ENCODE data around the gene ADORA1. TPM values are rescaled to one million over a fixed set of nuclear protein-coding genes. Genes with fewer than 3 reads are reported as not detected.

The ADORA1 gene
- total RNA-seq, 2 donors from 2014 or later = 0.15 to 0.18 TPM

DNA sequence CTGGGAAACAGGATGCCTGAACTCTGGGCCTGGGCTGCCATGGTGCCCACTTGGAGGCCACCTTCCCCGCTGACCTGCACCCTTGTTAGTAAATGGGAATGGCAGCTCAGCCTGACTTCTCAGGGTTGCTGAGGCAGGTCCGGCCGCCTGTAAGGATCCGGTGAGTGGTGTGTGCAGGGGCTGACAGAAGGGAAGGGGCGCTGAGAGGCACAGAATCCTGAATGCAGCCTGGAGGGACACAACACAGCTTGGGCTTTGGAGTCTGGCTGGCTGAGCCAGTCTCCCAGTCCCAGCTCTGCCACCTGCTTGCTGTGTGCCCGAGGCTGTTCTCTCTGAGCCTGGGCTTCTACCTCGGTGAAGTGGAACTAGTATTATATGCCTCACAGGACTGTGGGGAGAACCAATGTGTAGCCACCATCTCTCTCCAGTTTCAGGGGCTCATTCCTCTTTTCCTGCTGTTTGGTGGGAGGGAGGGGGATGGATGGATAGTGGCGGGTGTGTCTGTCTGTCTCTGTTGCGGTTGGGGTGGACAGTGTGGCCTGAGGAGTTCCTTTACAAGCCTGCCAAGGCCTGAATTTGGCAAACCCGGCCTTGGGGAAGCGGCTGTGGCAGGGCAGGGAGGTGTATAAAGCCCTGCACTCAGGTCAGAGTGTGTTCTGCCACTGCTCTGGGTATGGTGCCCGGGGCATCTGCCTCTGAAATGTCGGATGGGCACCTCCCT, 18.0 kb downstream of the ADORA1 start:
- no peaks in the 10 kb centered on the region for H3K9me3 ChIP-seq (ENCODE audit: control insufficient read depth, low read length, poor library complexity, severe bottlenecking)
- Mint-ChIP-seq H3K4me1 (no peaks in the 10 kb centered on the region), H3K36me3 (ENCODE audit: low read depth) (no peaks in the 10 kb centered on the region), H3K27ac (no peak overlapping the region), H3K27me3 (peaks cover 15% of the 10 kb centered on the region), H3K4me3 (no peak overlapping the region)
- DNase-seq (no peak), ATAC-seq (no peak)

DNA sequence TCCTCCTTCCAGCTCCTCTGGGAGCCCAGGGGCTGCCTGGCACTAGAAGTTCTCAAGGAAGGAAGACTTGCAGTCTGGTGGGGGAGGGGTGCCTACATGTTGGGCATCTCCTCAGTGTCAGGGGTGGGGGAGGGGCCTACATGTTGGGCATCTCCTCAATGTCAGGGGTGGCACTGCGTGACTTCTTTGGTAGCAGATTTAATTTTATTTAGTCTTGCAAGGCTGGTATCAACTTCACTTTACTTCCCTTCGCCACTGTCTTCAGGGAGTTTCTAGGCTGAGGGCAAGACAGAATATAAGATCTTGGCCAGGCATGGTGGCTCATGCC, 18.5 kb downstream of the ADORA1 start:
- ATAC-seq (no peak), DNase-seq (no peak)
- Mint-ChIP-seq H3K4me3 (no peak overlapping the region), H3K27me3 (peaks cover 19% of the 10 kb centered on the region), H3K36me3 (ENCODE audit: low read depth) (no peaks in the 10 kb centered on the region), H3K4me1 (no peaks in the 10 kb centered on the region), H3K27ac (no peak overlapping the region)
- H3K9me3 ChIP-seq (ENCODE audit: control insufficient read depth, low read length, poor library complexity, severe bottlenecking) = no peaks in the 10 kb centered on the region

DNA sequence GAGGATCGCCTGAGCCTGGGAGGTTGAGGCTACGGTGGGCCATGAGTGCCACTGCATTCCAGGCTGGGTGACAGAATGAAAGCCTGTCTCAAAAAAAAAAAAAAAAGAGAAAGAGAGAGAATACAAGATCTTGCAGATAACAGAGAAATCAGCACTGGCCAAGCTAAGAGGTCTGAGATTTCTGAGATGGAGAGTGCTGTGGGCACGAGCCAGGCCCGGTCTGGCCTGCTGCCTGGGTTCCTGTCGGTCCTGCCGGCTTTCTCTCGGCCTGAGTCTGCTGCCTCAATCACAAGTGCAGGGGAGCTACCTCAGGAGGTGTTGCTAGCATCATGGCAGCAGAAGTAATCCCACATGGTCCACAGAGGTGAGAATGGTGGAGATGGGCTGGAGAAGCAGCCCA, 19.0 kb downstream of the ADORA1 start:
- Mint-ChIP-seq H3K4me3 (no peak overlapping the region), H3K36me3 (ENCODE audit: low read depth) (no peaks in the 10 kb centered on the region), H3K4me1 (no peaks in the 10 kb centered on the region), H3K27ac (no peak overlapping the region), H3K27me3 (peaks cover 22% of the 10 kb centered on the region)
- DNase-seq (no peak), ATAC-seq (no peak)
- no peaks in the 10 kb centered on the region for H3K9me3 ChIP-seq (ENCODE audit: control insufficient read depth, low read length, poor library complexity, severe bottlenecking)

- Mint-ChIP-seq H3K36me3 (ENCODE audit: low read depth) (no peaks in the 10 kb centered on the region), H3K27ac (no peak overlapping the region), H3K27me3 (peaks cover 22% of the 10 kb centered on the region), H3K4me3 (no peak overlapping the region), H3K4me1 (no peaks in the 10 kb centered on the region)
- DNase-seq = no peak
- no peak for ATAC-seq
- H3K9me3 ChIP-seq (ENCODE audit: control insufficient read depth, low read length, poor library complexity, severe bottlenecking) = no peaks in the 10 kb centered on the region
Measured at GRCh38 chr1:203147376-203147775, 19.9 kb downstream of the ADORA1 start.

DNA sequence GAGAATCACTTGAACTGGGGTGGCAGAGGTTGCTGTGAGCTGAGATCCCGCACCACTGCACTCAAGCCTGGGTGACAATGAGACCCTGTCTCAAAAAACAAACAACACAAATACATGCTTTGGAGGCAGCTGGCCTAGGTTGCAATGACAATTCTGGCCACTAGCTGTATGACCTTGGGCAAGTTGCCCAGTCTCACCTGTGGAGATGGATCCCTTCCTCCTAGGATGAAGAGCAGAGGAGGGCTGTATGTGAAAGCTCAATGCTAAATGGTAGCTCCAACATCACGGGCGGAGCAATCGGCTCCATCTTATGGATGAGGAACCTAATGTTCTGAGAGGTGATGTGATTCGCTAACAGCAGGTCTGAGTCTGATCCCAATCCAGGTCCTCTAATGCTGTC, 20.6 kb downstream of the ADORA1 start:
- Mint-ChIP-seq H3K4me3 (no peak overlapping the region), H3K27ac (no peak overlapping the region), H3K36me3 (ENCODE audit: low read depth) (no peaks in the 10 kb centered on the region), H3K4me1 (no peaks in the 10 kb centered on the region), H3K27me3 (peaks cover 26% of the 10 kb centered on the region)
- ATAC-seq (no peak), DNase-seq (no peak)
- H3K9me3 ChIP-seq (ENCODE audit: control insufficient read depth, low read length, poor library complexity, severe bottlenecking) = no peaks in the 10 kb centered on the region

GRCh38 chr1:203148579-203148978, 21.1 kb downstream of the ADORA1 start:
- H3K27me3 Mint-ChIP-seq = peaks cover 25% of the 10 kb centered on the region
- H3K27ac Mint-ChIP-seq = no peak overlapping the region
- ATAC-seq = no peak
- no peak for DNase-seq
- no peaks in the 10 kb centered on the region for H3K9me3 ChIP-seq (ENCODE audit: control insufficient read depth, low read length, poor library complexity, severe bottlenecking)
- H3K4me3 Mint-ChIP-seq = no peak overlapping the region
- H3K4me1 Mint-ChIP-seq = no peaks in the 10 kb centered on the region
- no peaks in the 10 kb centered on the region for H3K36me3 Mint-ChIP-seq (ENCODE audit: low read depth)

GRCh38 chr1:203149188-203149840, 21.8 kb downstream of the ADORA1 start:
- no peaks in the 10 kb centered on the region for H3K9me3 ChIP-seq (ENCODE audit: control insufficient read depth, low read length, poor library complexity, severe bottlenecking)
- ATAC-seq (no peak), DNase-seq (no peak)
- H3K27ac Mint-ChIP-seq = no peak overlapping the region
- H3K4me1 Mint-ChIP-seq = no peaks in the 10 kb centered on the region
- H3K36me3 Mint-ChIP-seq (ENCODE audit: low read depth) = no peaks in the 10 kb centered on the region
- no peak overlapping the region for H3K4me3 Mint-ChIP-seq
- H3K27me3 Mint-ChIP-seq = peaks cover 28% of the 10 kb centered on the region

GRCh38 chr1:203150511-203151297, 23.2 kb downstream of the ADORA1 start:
- H3K9me3 ChIP-seq (ENCODE audit: control insufficient read depth, low read length, poor library complexity, severe bottlenecking) = no peaks in the 10 kb centered on the region
- H3K27ac Mint-ChIP-seq = no peak overlapping the region

GRCh38 chr1:203151362-203152157, 24.0 kb downstream of the ADORA1 start:
- Mint-ChIP-seq H3K27ac (no peak overlapping the region), H3K4me3 (no peak overlapping the region), H3K27me3 (peaks cover 40% of the 10 kb centered on the region), H3K36me3 (ENCODE audit: low read depth) (no peaks in the 10 kb centered on the region), H3K4me1 (no peaks in the 10 kb centered on the region)
- no peaks in the 10 kb centered on the region for H3K9me3 ChIP-seq (ENCODE audit: control insufficient read depth, low read length, poor library complexity, severe bottlenecking)
- no peak for DNase-seq
- ATAC-seq = no peak

More at GRCh38 chr1:203150511-203151297, 23.2 kb downstream of the ADORA1 start:
- Mint-ChIP-seq H3K4me3 (no peak overlapping the region), H3K36me3 (ENCODE audit: low read depth) (no peaks in the 10 kb centered on the region), H3K27me3 (peaks cover 35% of the 10 kb centered on the region), H3K4me1 (no peaks in the 10 kb centered on the region)
- ATAC-seq = no peak
- no peak for DNase-seq

DNA sequence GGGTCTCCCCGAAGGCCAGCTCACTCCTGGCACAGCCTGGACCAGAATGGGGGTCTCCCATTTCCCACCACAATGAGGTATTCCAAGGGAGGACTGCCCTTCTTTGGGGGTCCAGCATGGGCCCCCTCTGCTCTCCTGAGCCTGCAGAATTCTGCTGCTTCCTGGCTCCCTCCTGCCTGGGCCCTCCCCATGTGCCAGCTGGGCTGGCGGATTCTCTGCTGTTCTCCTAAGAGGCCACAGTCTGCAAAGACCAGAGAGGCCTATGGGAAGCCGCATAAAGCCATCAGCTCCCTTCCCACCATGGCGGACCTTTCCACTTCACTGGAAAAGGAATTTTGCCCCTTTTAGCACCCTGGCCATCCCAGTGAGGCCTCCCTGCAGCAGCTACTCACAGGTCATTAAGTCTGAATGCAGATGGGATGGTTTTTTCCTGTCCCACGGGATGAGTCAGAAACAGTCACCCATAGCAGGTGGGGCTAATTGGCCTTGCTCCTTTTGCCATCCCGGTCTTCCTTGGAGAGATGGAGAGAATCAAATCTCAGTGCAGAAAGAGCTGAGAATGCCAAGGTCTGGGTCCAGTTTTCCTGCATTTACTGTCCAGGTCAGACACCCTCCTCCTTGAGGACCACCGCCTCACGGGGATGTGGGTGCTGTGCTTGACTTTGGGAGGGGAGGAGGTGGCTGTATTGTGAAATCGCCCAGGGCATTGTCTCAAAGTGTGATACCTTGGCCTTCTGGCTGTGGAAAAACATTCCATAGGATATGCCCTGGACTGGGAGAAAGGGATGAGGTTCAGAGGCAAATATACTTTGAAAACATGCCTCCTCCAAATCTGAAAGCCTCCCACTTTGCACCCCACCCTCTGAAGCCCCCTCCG, 24.9 kb downstream of the ADORA1 start:
- no peaks in the 10 kb centered on the region for H3K4me1 Mint-ChIP-seq
- no peak overlapping the region for H3K4me3 Mint-ChIP-seq
- H3K9me3 ChIP-seq (ENCODE audit: control insufficient read depth, low read length, poor library complexity, severe bottlenecking) = no peaks in the 10 kb centered on the region
- peaks cover 40% of the 10 kb centered on the region for H3K27me3 Mint-ChIP-seq
- no peak overlapping the region for H3K27ac Mint-ChIP-seq
- no peaks in the 10 kb centered on the region for H3K36me3 Mint-ChIP-seq (ENCODE audit: low read depth)
- DNase-seq (no peak), ATAC-seq (no peak)

DNA sequence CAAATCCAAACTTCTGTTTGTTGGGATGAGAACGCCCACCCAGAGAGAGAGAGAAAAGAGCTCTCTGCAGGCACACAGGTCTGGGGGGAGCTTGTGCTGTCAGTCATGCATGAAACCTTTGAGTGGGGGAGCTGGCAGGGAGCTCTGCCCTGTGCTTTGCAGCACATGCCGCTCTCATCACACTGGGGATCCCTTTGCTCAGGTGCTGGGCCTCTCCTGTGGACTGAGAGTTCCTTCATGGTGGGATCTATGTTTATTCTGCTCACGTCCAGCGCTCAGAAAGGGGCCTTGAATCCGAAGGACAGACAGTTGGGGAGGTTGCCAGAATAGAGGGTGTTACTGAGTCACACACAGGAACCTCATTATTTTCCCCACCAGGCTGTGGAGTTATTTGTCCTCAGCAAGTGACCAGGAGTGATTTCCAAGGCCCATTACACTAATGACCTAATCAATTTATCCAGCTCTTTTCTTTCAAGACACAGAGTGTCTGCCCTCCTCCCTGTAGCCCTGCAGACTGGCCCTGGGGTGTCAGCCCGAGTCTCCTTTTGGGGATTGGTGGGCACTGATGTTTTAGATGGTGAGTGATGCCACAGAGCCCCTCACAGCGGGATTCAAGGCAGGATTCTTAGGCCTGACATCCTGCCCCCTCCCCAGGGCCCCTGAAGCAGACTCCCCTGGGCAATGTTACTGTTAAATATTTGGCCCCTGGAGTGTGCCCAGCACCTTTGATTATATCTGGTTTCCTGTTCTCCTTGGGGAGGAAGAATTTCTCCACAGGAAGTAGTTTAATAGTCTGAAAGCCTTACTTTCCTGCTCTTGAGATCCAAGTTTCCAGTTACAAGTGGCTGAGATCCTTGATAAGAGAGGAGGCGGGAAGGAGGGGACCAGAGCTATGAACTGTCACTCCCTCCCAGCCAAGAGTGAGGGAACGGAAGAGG, 25.8 kb downstream of the ADORA1 start:
- no peak overlapping the region for H3K4me3 Mint-ChIP-seq
- H3K27ac Mint-ChIP-seq = no peak overlapping the region

More for the DNA sequence above, 25.8 kb downstream of the ADORA1 start:
- ATAC-seq = no peak
- Mint-ChIP-seq H3K27me3 (peaks cover 40% of the 10 kb centered on the region), H3K36me3 (ENCODE audit: low read depth) (no peaks in the 10 kb centered on the region), H3K4me1 (no peaks in the 10 kb centered on the region)
- DNase-seq = no peak
- H3K9me3 ChIP-seq (ENCODE audit: control insufficient read depth, low read length, poor library complexity, severe bottlenecking) = no peaks in the 10 kb centered on the region
